NOMO-1 (cell line): ENCODE measurements around the gene ADCYAP1R1.

Experiments
- DNase-seq, 2 experiments: peaks; one replicate each; lab custom pipeline; 2025; ENCODE audit not compliant: unreplicated experiment in 2 of 2; lab: John Stamatoyannopoulos, UW

Gene ADCYAP1R1

GRCh38 chr7:31066516-31067130, 14.5 kb downstream of the ADCYAP1R1 start:
- DNase-seq = no peak

GRCh38 chr7:31067491-31067890, 15.4 kb downstream of the ADCYAP1R1 start:
- no peak for DNase-seq

GRCh38 chr7:31068006-31068675, 16.0 kb downstream of the ADCYAP1R1 start:
- no peak for DNase-seq

- no peak for DNase-seq
Measured at GRCh38 chr7:31069860-31070555, 17.9 kb downstream of the ADCYAP1R1 start.

GRCh38 chr7:31070991-31071644, 19.0 kb downstream of the ADCYAP1R1 start:
- DNase-seq = no peak

GRCh38 chr7:31071645-31072029, 19.5 kb downstream of the ADCYAP1R1 start:
- no peak for DNase-seq

GRCh38 chr7:31073326-31074119, 21.4 kb downstream of the ADCYAP1R1 start:
- DNase-seq = no peak

- no peak for DNase-seq
Measured at GRCh38 chr7:31074120-31074383, 21.9 kb downstream of the ADCYAP1R1 start.

GRCh38 chr7:31074403-31075085, 22.4 kb downstream of the ADCYAP1R1 start:
- DNase-seq = no peak

GRCh38 chr7:31075086-31075405, 22.9 kb downstream of the ADCYAP1R1 start:
- no peak for DNase-seq

- DNase-seq = no peak
Measured at GRCh38 chr7:31076051-31076450, 23.9 kb downstream of the ADCYAP1R1 start.

- DNase-seq = no peak
Measured at GRCh38 chr7:31076641-31077310, 24.7 kb downstream of the ADCYAP1R1 start.

- no peak for DNase-seq
Measured at GRCh38 chr7:31077484-31078362, 25.6 kb downstream of the ADCYAP1R1 start.

- DNase-seq = no peak
Measured at GRCh38 chr7:31078363-31078990, 26.4 kb downstream of the ADCYAP1R1 start.

- DNase-seq = no peak
Measured at GRCh38 chr7:31079126-31079823, 27.2 kb downstream of the ADCYAP1R1 start.

GRCh38 chr7:31079824-31080511, 27.9 kb downstream of the ADCYAP1R1 start:
- DNase-seq = no peak

GRCh38 chr7:31080763-31081162, 28.7 kb downstream of the ADCYAP1R1 start:
- no peak for DNase-seq
